Activated CD8-positive, alpha-beta memory T cell treated with anti-CD3 and anti-CD28 coated beads for 1 hour (primary cell): ENCODE data around the gene EFR3B.
"Not testable (repeated sequence)": the region's sequence is repeated elsewhere in the genome, so short reads cannot be mapped to it uniquely, and the experiment has no call there.

ENCODE experiments used
- DNase-seq, 2 donors: peaks; one replicate each; pipeline ENCODE4 v3.0.0-alpha.2; 2020; ENCODE audit warnings: low read depth in 1 of 2; ENCODE audit errors: extremely low read depth in 1 of 2

The EFR3B gene

DNA sequence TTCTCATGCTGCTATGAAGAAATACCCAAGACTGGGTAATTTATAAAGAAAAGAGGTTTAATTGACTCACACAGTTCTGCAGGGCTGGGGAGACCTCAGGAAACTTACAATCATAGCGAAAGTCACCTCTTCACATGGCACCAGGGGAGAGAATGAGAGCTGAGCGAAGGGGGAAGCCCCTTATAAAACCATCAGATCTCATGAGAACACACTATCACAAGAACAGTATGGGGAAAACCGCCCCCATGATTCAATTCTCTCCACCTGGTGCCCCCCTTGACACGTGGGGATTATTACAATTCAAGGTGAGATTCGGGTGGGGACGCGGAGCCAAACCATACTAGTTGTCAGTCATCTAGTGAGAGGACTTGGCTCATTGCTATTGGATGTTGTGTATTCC lies 60.5 kb downstream of the EFR3B start:
- DNase-seq, result not testable (repeated sequence)

- no peak for DNase-seq
These were observed 61.5 kb downstream of the EFR3B start for GRCh38 chr2:25103287-25103871.

GRCh38 chr2:25104736-25105135 lies 62.9 kb downstream of the EFR3B start:
- no peak for DNase-seq

DNA sequence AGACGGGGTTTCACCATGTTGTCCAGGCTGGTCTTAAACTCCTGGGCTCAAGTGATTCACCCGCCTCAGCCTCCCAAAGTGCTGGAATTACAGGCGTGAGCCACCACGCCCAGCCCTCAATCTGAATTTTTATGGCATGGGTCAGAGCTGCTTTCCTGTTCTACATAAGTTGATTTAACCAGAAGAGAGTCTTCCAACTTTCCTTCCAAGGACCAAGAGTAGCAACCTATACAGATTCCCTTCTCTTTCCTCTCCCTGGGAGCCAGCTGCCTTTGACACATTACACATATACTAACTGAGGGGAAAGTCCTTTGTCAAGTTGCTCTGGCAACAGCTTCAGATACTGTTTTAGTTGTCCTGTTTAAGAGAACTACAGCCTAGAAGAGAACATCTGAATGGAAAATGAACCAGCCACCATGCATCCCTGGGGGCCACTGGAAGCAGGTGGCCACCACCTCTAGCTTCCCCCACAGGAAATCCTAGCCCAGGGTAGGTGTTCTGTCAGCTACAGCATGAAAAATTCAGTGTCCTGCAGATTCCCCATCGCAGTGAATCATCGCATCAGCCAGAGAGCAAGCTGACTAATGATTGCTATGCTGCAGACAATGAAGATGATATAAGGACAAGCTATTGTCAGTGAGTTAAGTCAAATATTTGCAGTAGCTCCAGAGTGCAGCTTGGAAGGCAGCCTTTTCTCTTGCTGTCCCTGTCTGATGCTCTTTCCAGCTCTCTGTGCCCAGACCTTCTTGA lies 63.6 kb downstream of the EFR3B start:
- no peak for DNase-seq

- no peak for DNase-seq
These were observed 67.9 kb downstream of the EFR3B start for GRCh38 chr2:25109822-25110221.

DNA sequence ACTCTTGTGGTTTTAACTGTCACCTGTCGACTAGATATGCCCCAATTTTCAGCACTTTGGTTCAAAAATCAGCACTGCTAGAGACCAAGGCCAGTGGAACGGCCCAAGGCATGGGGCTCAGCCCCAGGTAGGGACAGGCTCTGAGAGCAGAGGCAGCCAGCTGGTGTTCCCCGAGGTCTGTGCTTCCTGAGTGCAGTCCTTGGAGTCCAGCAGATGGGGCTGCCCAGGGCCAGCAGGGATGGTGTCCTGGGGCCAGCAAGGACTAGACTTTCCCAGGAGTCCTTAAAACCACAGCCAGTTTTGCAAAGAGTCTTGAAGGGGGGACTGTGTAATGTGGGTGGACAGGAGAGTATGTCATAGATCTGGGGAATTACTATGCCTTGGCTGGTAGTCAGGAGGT lies 70.2 kb downstream of the EFR3B start:
- no peak for DNase-seq

DNA sequence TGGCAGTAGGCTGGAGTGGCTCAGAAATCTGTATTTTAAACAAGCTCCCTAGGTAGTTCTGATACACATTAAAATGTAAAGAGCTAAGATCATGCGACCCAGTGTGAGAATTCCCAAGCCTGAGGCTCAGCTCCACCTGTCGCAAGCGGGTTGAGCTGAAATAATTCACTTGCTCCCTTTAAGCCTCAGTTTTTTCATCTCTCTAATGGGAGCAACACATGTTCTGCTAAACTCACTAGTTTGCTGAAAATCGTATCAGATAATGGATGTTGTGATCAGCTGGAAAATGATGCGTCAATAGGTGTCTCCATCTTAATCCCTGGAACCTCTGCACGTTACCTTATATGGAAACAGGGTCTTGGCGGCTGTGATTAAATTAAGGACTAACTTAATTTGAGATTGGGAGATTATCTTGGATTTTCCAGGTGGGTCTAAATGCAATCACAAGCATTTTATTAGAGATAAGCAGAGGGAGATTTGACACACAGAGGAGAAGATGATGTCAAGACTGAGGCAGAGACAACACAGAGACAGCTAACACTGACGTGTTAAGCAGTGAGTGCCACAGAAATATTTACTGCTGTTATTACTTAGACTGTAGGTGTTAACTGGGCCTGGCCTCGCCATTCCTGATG lies 73.5 kb downstream of the EFR3B start:
- DNase-seq, result no peak

DNA sequence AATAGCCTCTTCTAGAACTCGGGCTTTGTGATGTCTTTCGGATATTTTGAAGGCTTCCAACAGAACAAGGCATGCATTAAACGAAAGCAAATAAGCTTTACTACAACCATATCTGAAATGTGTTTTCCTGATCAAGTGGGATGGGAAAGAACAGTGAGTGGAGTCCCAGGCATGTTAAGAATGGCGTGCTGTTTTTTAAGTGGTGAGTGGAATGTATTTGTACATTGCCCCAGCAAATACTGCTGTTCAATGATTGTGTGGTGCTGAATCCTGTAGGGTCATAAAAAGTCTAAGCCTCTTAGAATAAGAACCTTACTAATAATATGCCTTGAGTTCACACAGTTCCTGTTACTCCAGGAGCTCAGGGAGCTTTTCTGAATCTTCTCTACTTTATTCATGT lies 74.0 kb downstream of the EFR3B start:
- DNase-seq, result no peak

DNA sequence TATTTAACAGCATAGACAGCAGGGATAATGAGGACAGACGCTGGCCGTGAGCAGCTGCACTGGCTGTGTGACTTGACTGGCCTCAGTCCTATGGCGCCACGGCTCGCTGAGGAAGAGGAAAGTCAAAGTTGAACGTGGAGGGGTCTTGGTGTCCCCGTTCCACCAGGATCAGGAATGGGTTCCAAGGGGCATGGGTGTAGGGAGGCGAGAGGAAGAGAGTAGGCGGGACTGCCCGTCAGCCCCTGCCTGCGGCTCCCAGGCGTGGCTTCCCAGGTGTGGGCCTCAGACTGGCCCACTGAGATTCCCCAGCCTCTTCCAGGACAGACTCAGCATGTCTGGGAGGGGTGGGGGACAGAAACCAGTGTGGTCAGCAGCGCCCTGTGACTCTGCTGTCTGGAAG lies 75.1 kb downstream of the EFR3B start:
- DNase-seq, result no peak

GRCh38 chr2:25119263-25119662 lies 77.4 kb downstream of the EFR3B start:
- no peak for DNase-seq

DNA sequence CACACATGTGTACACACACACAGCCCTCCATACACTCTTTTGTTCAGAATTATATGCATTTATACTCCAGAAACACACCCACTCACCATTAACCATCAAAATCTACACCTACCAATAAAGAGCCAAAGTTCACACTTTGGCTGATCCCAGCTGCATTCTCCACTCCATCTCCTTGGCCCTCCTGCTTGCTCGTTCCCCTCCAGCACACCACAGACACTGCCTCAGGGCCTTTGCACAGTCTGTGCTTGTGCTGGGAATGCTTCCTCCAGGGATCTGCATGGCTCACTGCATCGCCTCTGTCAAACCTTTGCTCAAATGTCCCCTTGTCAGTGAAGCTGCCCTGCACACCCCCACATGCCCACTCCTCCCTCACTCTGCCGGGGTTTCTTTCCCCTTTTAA lies 80.5 kb downstream of the EFR3B start:
- no peak for DNase-seq

DNA sequence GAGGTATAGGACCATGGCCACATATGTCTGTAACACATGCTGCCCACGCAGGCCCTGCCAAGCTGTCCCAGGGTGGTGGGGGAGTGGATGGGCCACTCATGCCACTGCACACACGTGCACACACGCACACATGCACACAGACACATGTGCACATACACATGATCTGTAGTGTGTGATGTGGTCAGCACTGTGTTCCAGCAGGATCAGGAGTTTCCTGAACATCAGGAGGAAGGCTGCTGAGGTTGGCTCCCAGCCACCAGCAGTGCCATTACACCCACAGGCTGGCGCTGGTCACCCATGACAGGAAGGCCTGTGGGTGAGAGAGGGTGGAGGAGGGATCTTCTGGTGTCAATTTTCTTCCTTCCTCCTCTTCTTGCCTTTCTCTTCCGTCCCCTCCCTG lies 81.8 kb downstream of the EFR3B start:
- DNase-seq, result no peak

- DNase-seq, result no peak
These were observed 83.3 kb downstream of the EFR3B start for GRCh38 chr2:25125189-25125588.

DNA sequence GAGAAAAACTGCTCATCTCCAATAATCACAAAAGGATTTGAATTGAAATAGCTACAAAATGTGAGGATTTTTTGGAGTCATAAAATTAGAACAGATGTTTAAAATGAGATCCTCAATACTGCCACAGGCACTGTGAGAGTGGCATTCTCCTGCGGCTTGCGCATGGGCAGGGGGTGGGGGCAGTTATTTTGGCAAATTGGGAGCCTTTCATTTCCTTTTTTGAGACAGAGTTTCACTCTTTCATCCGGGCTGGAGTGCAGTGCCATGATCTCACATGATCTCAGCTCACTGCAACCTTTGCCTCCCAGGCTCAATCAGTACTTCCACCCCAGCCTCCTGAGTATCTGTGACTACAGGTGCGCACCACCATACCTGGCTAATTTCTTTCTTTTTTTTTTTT lies 84.1 kb downstream of the EFR3B start:
- no peak for DNase-seq

DNA sequence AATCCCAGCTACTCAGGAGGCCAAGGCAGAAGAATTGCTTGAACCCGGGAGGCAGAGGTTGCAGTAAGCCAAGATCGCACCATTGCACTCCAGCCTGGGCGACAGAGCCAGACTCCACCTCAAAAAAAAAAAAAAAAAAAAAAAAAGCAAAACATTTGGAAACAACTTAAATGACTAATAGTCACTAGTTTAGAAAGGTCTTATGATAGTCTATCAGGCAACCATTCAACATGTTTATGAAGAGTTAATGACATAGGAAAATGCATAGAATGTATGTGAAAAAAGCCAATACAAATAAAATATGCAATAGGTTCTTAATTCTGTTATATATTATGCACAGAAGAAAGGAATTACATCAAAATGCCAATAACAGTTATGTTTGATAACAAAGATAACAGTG lies 85.2 kb downstream of the EFR3B start:
- not testable (repeated sequence) for DNase-seq

GRCh38 chr2:25127646-25128045 lies 85.8 kb downstream of the EFR3B start:
- DNase-seq, result no peak

GRCh38 chr2:25129901-25130520 lies 88.1 kb downstream of the EFR3B start:
- DNase-seq, result no peak

DNA sequence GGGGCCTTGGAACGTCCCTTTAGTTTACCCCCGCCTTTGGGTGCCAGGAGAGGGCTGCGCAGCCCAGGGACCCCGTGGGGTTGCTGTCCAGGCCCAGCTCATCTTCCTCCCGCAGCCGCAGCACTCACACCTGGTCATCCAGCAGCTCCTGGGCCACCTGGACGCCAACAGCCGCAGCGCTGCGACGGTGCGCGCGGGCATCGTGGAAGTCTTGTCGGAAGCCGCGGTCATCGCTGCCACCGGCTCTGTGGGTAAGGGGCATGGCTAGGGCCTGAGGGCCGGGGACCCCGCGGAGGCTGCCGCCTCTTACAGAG lies 89.3 kb downstream of the EFR3B start:
- no peak for DNase-seq

GRCh38 chr2:25131567-25132298 lies 89.9 kb downstream of the EFR3B start:
- no peak for DNase-seq

DNA sequence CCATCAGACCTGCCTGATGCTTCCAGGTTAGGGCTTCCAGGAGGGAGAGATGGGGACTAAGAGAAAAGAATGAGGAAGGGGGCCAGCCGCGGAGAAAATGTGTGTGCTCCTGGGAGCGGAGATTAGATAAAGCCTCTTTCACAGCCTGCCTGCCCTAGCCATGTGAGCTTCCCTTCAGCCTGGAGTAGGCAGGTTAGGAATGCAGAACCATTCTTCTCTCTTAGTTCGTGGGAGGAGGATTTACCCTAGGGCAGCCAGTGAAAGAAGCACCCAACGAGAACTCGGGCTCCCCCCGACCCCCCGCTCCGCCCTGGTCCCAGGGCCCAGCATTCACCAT lies 90.4 kb downstream of the EFR3B start:
- no peak for DNase-seq

DNA sequence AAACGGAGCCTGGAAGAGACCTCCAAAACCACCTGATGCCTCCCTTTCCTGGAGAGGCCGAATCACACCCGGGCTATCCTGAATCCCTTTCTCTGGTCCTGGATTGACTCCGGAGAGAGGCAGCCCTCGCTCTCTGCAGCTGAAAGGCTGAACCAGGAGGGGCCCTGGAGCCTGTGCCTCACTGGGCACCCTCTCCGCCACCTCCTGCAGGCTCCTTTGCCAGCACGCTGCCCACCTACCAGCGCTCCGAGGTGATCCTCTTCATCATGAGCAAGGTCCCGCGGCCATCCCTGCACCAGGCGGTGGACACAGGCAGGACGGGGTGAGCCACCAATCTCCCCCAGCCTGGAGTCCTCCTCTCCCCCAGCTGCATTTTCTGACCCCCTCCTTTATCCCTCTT lies 90.8 kb downstream of the EFR3B start:
- DNase-seq, result no peak

GRCh38 chr2:25140535-25140934 lies 98.7 kb downstream of the EFR3B start:
- DNase-seq, result not testable (repeated sequence)
